Esophagus muscularis mucosa (tissue), 4 donors: ENCODE data around the gene OPA3. TPM values are rescaled to one million over a fixed set of nuclear protein-coding genes. Genes with fewer than 3 reads are reported as not detected.

ENCODE experiments used
- DNase-seq: peaks from one replicate; pipeline ENCODE4 v3.0.0-alpha.2; 2017; ENCODE audit errors: extremely low spot score
- H3K27ac ChIP-seq, 4 donors: fragments of 200-600 bp; sonication (generic); replicated peaks in 1 of 4; 1 replicate in 3 of 4; 2 replicates in 1 of 4; pipeline ENCODE4 v1.5.1; 2016 to 2019; ENCODE audit warnings: mild to moderate bottlenecking in 1 of 4
- H3K27me3 ChIP-seq, 4 donors: fragments of 200-600 bp; sonication (generic); one replicate each; pipeline versions ENCODE4 v1.5.1 to v1.6.0; 2016 to 2019
- H3K36me3 ChIP-seq, 4 donors: fragments of 200-600 bp; sonication (generic); one replicate each; pipeline ENCODE4 v1.5.1; 2016 to 2019
- H3K4me1 ChIP-seq, 4 donors: fragments of 200-600 bp; sonication (generic); one replicate each; pipeline ENCODE4 v1.5.1; 2016 to 2019
- H3K4me3 ChIP-seq, 4 donors: fragments of 200-600 bp; sonication (generic); 1 replicate in 2 of 4; 2 replicates in 2 of 4; pipeline ENCODE4 v1.5.1; 2016 to 2019; ENCODE audit warnings: mild to moderate bottlenecking in 4 of 4, moderate library complexity in 1 of 4
- H3K9me3 ChIP-seq, 4 donors: fragments of 200-600 bp; sonication (generic); 1 replicate in 3 of 4; 2 replicates in 1 of 4; pipeline ENCODE4 v1.5.1; 2016 to 2019
- CTCF ChIP-seq, 3 experiments: fragments of 200-600 bp in 2 of 3; fragments of 450-650 bp in 1 of 3; sonication (generic) in 2 of 3; IDR thresholded peaks; one replicate each; pipeline ENCODE4 v1.5.1; 2017 to 2019; ENCODE audit warnings: antibody characterized with exemption in 3 of 3, mild to moderate bottlenecking in 2 of 3, moderate library complexity in 1 of 3
- EP300 ChIP-seq: sonication (generic); formaldehyde crosslinking; IDR thresholded peaks from one replicate; pipeline ENCODE4 v1.6.1; 2017; ENCODE audit warnings: antibody characterized with exemption
- POLR2A ChIP-seq: fragments of 450-650 bp; IDR thresholded peaks from one replicate; pipeline ENCODE4 v1.6.1; 2017; ENCODE audit warnings: antibody characterized with exemption, moderate library complexity, mild to moderate bottlenecking, low read depth
- POLR2AphosphoS5 ChIP-seq, 2 donors: sonication (generic); formaldehyde crosslinking; IDR thresholded peaks; one replicate each; pipeline ENCODE4 v1.6.1; 2017; ENCODE audit warnings: antibody characterized with exemption in 2 of 2
- WGBS: methylation state at CpG from one replicate; pipeline ENCODE4 v1.1.5; 2018; 5-methylcytosine and 5-hydroxymethylcytosine counted together
- intact Hi-C: fragments of 100-400 bp; cut with DNase I; formaldehyde crosslinking; loops from one replicate; pipeline ENCODE4 v1.15.1; 2023
- total RNA-seq, 4 donors: library from RNA; depleted of rRNA; stranded (reverse); fragments of >200 nt; gene quantifications; one replicate each; pipeline versions ENCODE4 v1.1.0 to v1.2.1, GENCODE V29; 2016

OPA3 gene
- total RNA-seq, 4 donors from 2014 or later: 6.2 to 20.0 (median 13.8) TPM

GRCh38 chr19:45502111-45502510 is 82.5 kb downstream of the OPA3 start:
- no peak for DNase-seq
- intact Hi-C loops: no loop called here
- Histone ChIP-seq H3K4me1 (peaks cover 21 to 40% (median 33%) of the 10 kb centered on the region in 4 donors), H3K4me3 (no peak overlapping the region), H3K36me3 (no peaks in the 10 kb centered on the region), H3K9me3 (no peaks in the 10 kb centered on the region), H3K27me3 (peaks cover 0 to 37% (median 6%) of the 10 kb centered on the region in 4 donors), H3K27ac (no peak overlapping the region)
- TF ChIP-seq EP300 (no peak), POLR2A (no peak), POLR2AphosphoS5 (IDR thresholded peaks at IDR 0.05) (no peak), CTCF (IDR thresholded peaks at IDR 0.05) (no peak)
- WGBS: 62% methylated on average over 5 of the region's 5 CpGs

- H3K36me3 ChIP-seq: no peaks in the 10 kb centered on the region
- TF ChIP-seq EP300: no peak
- H3K9me3 ChIP-seq: no peaks in the 10 kb centered on the region
- intact Hi-C loops: no loop called here
- no peak overlapping the region for H3K27ac ChIP-seq
- H3K4me3 ChIP-seq: no peak overlapping the region
- DNase-seq: no peak
- 64% methylated on average over 2 of the region's 2 CpGs for WGBS
- peaks cover 21 to 43% (median 37%) of the 10 kb centered on the region in 4 donors for H3K4me1 ChIP-seq
- peaks cover 0 to 37% (median 5%) of the 10 kb centered on the region in 4 donors for H3K27me3 ChIP-seq
Observed at GRCh38 chr19:45501730-45502014, 82.9 kb downstream of the OPA3 start.

- intact Hi-C loops: no loop called here
- TF ChIP-seq POLR2A (no peak), EP300 (no peak), POLR2AphosphoS5 (IDR thresholded peaks at IDR 0.05) (no peak), CTCF (IDR thresholded peaks at IDR 0.05) (no peak)
- no peak for DNase-seq
- H3K4me3 ChIP-seq: no peak overlapping the region
- peaks cover 0 to 37% (median 4%) of the 10 kb centered on the region in 4 donors for H3K27me3 ChIP-seq
- no peaks in the 10 kb centered on the region for H3K9me3 ChIP-seq
- H3K4me1 ChIP-seq: peaks cover 26 to 44% (median 40%) of the 10 kb centered on the region in 4 donors
- no peak overlapping the region for H3K27ac ChIP-seq
- 88% methylated on average over 8 of the region's 8 CpGs for whole genome bisulfite sequencing
- H3K36me3 ChIP-seq: no peaks in the 10 kb centered on the region
Observed at GRCh38 chr19:45500918-45501729, 83.5 kb downstream of the OPA3 start.

- Histone ChIP-seq H3K9me3 (no peaks in the 10 kb centered on the region), H3K27ac (no peak overlapping the region), H3K36me3 (no peaks in the 10 kb centered on the region), H3K27me3 (peaks cover 0 to 37% (median 4%) of the 10 kb centered on the region in 4 donors), H3K4me3 (peak overlapping the region; percentile 18 to 48 (median 32)), H3K4me1 (peaks cover 30 to 45% (median 40%) of the 10 kb centered on the region in 4 donors)
- no peak for DNase-seq
- 10% methylated on average over 35 of the region's 37 CpGs for WGBS
- no peak for TF ChIP-seq POLR2AphosphoS5 (IDR thresholded peaks at IDR 0.05)
- no peak for TF ChIP-seq EP300
- TF ChIP-seq CTCF (IDR thresholded peaks at IDR 0.05): no peak
- TF ChIP-seq POLR2A: no peak
- intact Hi-C loops: no loop called here
Observed at GRCh38 chr19:45499196-45500180, 85.1 kb downstream of the OPA3 start.
